HG03060 (cell line): ENCODE data around the gene FKBP14.

ENCODE experiments used
- ATAC-seq: cut with Tn5 transposase; IDR thresholded peaks from one replicate; pipeline ENCODE4 v1.9.1; 2021; ENCODE audit warnings: low read depth, moderate number of reproducible peaks; ENCODE audit not compliant: unreplicated experiment

FKBP14 gene

GRCh38 chr7:30036220-30036619 lies 9.7 kb upstream of the FKBP14 start:
- ATAC-seq = no peak

DNA sequence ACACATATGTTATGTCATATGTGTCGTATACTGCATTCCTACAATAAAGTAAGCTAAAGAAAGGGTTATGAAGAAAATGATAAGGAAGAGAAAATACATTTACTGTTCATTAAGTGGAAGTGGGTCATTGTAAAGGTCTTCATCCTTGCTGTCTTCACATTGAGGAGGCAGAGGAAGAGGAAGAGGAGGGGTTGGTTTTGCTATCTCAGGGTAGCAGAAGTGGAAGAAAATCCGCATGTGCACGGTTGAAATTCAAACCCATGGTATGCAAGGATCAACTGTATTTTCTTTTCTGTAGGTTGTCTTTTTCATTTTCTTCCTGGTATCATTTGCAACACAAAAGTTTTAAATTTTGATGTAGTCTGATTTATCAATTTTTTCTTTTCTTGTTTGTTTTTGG lies 8.0 kb upstream of the FKBP14 start:
- no peak for ATAC-seq

DNA sequence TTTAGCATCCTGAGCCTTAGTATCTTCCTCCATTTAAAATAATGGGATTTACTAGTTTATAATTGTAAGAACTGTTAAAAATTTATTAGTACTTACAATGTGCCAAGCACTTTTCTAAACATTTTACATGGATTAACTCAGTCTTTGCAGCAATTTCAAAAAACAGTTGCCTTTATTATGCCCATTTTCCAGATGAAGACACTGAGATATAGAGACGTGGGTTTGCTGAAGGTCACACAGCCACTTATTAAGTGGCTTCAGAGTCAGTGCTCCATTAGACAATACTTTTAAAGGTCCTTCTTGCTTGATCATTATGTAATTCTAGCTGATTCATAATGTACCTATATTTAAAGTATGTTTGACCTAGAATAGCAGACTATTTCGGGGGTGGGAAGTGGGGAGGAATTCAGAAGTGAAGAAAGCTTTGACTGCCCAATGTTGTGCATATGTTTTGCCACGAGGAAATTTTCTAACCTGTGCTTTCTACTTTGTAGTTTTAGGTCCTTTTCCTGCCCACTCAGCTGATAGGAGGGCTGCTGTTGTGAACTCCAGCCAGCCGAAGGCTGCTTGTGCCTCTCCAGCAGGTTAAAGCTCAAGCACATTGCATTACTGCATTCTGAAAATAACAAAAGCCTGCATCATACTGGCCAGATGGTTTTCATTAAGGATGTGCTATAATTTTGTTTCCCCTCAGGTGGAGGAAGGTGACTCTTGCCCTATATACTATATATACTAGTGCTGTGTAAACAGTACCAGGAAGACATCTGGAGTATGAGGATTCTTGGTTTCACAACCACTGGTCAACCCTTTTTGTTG lies 6.0 kb upstream of the FKBP14 start:
- no peak for ATAC-seq

GRCh38 chr7:30029696-30030095 lies 3.2 kb upstream of the FKBP14 start:
- no peak for ATAC-seq

- no peak for ATAC-seq
Observed at GRCh38 chr7:30028749-30029635, 2.5 kb upstream of the FKBP14 start.

DNA sequence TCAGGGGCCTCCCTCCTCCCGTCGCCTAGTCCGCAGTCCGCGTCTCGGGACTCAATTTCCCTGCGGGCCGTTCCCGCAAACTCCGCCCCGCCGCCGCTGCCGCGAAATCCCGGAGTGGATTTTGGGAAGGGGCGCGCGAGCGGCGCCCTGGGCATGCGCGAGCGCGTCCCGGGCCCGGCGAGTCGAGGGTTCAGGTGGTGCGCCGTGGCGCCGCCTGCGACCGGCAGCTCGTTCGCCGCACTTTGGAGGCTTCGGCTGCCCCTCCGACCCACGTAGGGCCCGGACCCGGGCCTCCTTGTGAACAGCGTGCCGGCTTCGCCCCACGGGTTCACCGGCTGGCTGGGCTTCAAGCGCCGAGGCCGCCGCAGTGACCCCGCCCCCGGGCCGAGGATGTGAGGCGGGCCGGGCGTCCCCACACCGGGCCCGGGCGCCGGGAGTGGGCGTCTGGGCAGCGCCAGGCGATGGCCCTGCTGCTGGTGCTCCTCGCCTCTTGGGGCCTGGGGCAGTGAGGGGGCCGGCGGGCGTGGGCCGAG lies 1.8 kb upstream of the FKBP14 start, which contains the start of gene PLEKHA8:
Gene PLEKHA8, plus strand, starts transcription at position 197 of the 533 bp plus-strand sequence. CDS start 351 bp downstream, outside the sequence.
- peak; percentile 21 for ATAC-seq

DNA sequence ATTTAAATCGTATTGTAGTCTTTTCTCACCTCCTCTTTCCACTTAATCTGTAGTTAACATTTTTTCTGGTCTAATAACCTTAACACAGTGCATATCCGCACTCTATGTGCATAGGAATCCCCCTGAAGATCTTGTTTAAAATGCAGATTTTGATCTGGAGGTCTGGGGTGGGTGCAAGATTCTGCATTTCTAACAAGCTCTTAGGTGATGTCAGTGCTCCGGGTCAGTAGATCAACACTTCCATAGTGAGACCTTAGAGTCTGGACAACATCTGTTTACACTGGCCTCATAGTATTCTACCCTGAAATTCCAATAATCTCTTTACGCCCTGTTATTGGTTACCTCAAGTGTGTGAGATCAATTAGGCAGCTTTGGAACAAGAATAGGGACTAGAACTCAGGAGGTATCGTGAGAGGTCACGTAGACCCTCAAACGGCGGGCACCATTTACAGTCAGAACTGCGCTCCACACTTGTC lies 1.3 kb upstream of the FKBP14 start:
- no peak for ATAC-seq

- ATAC-seq = no peak
Observed at GRCh38 chr7:30027065-30027456, 559 bp upstream of the FKBP14 start.

DNA sequence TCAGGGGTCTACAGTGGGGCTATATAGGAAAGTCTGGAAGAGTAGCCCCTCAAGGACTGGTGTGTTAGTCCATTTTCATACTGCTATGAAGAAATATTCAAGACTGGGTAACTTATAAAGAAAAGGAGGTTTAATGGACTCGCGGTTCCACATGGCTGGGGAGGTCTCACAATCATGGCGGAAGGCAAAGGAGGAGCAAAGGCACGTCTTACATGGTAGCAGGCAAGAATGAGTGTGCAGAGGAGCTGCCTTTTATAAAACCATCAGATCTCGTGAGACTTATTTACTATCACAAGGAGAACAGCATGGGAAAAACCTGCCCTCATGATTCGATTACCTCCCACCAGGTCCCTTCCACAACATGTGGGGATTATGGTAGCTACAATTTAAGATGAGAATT lies 3.0 kb downstream of the FKBP14 start:
- no peak for ATAC-seq

DNA sequence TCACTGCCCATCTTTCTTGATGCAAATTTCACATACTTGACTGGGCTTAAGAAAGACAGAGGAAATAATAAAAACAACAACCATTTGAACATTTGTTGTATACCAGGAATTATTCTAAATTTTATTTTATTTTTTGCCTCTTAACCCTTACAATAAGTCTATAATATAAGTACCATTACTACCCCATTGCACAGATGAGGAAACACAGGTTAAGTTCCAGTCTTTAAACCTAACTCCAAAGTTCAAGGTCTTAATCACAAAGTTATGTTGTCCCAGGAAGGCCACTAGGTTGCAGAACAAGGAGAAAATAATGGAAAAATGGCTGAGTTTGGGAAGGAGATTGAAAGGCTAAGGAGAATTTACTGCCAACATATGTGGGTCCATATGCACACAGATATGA lies 3.5 kb downstream of the FKBP14 start:
- no peak for ATAC-seq

DNA sequence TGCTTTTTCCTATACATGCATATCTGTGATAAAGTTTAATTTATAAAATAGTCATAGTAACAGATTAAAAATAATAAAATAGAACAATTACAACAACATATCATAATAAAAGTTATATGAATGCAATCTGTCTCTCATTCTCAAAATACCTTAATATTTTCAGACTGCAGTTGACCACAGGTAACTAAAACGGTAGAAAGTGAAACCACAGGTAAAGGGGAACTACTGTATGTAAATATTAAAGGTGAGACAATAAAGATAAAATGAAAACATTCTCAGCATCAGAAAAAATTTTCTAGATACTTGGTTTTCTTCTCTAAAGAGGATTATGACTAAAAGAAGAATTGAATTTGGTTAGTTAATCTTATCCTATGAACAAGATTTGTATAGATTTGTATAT lies 6.0 kb downstream of the FKBP14 start:
- ATAC-seq = no peak

DNA sequence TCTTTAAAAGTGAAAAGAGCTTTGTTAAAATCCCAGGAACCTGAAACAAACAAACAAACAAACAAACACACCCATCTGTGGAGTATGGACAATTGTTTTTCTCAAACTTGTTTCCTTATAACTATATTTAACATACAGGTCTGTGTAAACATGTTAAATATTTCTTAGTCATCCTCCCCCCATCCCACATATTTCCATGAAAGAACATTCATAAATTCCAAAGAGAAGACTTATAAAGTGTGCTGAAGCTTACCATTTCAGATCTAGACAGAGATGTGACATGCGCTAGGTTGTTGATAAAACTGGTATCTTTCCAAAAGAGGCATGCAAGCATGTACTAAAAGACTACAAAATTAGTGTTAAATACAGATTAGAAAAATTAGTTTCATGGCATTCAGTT lies 6.5 kb downstream of the FKBP14 start:
- ATAC-seq = no peak

DNA sequence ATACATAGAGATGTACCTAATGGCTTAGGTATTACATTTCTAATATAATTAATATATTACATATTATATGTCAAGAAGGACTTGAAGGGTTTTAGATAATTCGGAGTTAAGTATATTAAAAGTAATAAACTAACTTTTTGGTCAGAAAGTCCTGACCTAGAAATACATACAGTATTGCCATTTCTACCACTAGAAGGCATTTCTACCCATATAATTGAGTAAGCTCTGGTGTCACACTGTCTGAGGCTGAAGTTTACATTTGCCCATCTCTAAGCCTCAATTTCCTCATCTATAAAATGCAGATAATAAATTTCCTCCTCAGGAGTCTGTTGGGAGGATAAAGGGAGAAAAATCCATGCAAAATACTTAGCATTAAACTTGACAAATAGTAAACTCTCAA lies 7.1 kb downstream of the FKBP14 start:
- ATAC-seq = no peak

DNA sequence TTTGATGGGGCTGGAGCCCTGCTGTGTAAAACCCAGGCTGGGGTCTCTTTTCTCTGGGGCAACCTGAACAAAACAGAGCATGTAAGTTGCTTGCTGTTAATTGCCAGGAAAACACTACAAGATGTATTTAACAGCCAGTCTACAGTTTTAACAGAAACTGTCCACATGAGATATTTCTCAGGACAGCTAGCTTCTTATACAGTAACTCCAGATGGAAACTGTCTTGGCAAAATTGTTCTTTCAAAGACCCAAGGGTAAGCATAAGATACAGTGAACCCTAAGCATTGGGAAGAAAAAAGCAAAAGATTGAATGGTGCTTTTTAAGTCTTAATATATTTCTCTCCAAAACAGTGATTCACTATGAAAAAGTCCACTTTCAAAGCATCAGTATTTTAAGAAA lies 8.1 kb downstream of the FKBP14 start:
- ATAC-seq = no peak

- ATAC-seq = no peak
Observed at GRCh38 chr7:30012757-30013156, 13.7 kb downstream of the FKBP14 start.

DNA sequence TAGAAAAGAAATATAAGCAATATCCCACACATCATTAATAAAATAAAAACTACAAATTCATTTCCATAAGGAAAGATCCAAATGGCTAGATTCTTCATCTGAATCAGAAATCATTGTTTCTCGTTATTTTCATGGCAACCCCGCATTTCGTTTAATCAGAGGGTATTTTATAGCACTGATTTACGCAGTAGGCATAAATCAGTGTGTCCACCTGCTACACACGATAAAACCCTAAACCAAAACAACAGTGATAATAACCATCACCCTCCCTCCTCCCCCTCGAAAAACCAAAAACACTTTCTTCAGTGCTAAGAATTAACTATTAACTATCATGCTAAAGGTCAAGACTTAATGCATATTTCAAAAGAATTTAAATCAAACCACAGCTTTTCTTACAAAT lies 16.5 kb downstream of the FKBP14 start:
- ATAC-seq = no peak

- no peak for ATAC-seq
Observed at GRCh38 chr7:30005464-30005863, 21.0 kb downstream of the FKBP14 start.

GRCh38 chr7:30003098-30003497 lies 23.4 kb downstream of the FKBP14 start:
- no peak for ATAC-seq

GRCh38 chr7:30001998-30002397 lies 24.5 kb downstream of the FKBP14 start:
- ATAC-seq = no peak

- ATAC-seq = no peak
Observed at GRCh38 chr7:29998489-29998888, 28.0 kb downstream of the FKBP14 start.

- ATAC-seq = no peak
Observed at GRCh38 chr7:29996321-29996720, 30.2 kb downstream of the FKBP14 start.
